Endothelial cell (in vitro differentiated cells): Measurements from ENCODE around the gene LMO3. TPM values are rescaled to one million over a fixed set of nuclear protein-coding genes. Genes with fewer than 3 reads are reported as not detected.

Experiments used
- DNase-seq: peaks from one replicate; pipeline ENCODE4 v3.0.0; 2021; ENCODE audit warnings: low spot score
- H3K27ac Mint-ChIP-seq: one replicate; pipeline ENCODE4 v1.8.0; 2021; ENCODE audit warnings: mixed read lengths, inconsistent platforms; ENCODE audit not compliant: unreplicated experiment
- H3K27me3 Mint-ChIP-seq: one replicate; pipeline ENCODE4 v1.8.0; 2021; ENCODE audit warnings: mild to moderate bottlenecking, moderate library complexity, mixed read lengths, inconsistent platforms; ENCODE audit not compliant: unreplicated experiment
- H3K36me3 Mint-ChIP-seq: one replicate; pipeline ENCODE4 v1.8.0; 2021; ENCODE audit warnings: mild to moderate bottlenecking, low read depth, mixed read lengths, inconsistent platforms; ENCODE audit not compliant: unreplicated experiment
- H3K4me1 Mint-ChIP-seq: one replicate; pipeline ENCODE4 v1.8.0; 2021; ENCODE audit warnings: mild to moderate bottlenecking, mixed read lengths, inconsistent platforms; ENCODE audit not compliant: unreplicated experiment
- H3K4me3 Mint-ChIP-seq: one replicate; pipeline ENCODE4 v1.8.0; 2021; ENCODE audit warnings: mild to moderate bottlenecking, mixed read lengths, inconsistent platforms; ENCODE audit not compliant: unreplicated experiment
- H3K9me3 Mint-ChIP-seq: one replicate; pipeline ENCODE4 v1.8.0; 2021; ENCODE audit warnings: mixed read lengths, inconsistent platforms; ENCODE audit not compliant: unreplicated experiment
- total RNA-seq: library from RNA; stranded (reverse); fragmentation: NEBNext Ultra II Directional; extraction: Animal tissue kit (Norgen Biotek cat#: 25700); gene quantifications from one replicate; pipeline ENCODE4 v1.2.1, GENCODE V29; 2021; ENCODE audit not compliant: unreplicated experiment
- TF ChIP-seq, protein P1 (sequence below): fragments of 200-600 bp; sonication (generic); IDR thresholded peaks from one replicate; pipeline ENCODE4 v1.5.0; 2021; ENCODE audit warnings: antibody characterized with exemption; ENCODE audit not compliant: unreplicated experiment

LMO3 gene
- total RNA-seq, 1 donor from 2014 or later: not detected

DNA sequence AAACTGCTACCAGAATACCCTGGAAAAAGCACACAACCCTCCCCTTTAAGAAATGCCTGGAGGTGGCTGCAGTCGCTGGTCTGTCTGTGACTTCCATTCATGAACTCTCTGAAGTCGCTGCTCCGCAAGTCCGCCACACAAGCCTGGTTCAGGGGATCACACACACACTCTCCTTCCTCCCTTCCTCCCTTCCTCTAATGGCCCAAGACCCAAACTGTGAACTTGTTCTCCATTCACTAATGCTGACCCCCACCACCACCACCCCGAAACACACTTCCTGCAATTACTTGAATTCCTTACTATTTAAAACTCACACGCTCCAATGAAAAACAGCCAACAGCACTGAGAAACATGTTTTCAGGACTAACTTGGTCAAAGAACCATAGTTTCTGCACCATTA lies 1.0 kb upstream of the LMO3 start:
- TF ChIP-seq, protein P1, sequence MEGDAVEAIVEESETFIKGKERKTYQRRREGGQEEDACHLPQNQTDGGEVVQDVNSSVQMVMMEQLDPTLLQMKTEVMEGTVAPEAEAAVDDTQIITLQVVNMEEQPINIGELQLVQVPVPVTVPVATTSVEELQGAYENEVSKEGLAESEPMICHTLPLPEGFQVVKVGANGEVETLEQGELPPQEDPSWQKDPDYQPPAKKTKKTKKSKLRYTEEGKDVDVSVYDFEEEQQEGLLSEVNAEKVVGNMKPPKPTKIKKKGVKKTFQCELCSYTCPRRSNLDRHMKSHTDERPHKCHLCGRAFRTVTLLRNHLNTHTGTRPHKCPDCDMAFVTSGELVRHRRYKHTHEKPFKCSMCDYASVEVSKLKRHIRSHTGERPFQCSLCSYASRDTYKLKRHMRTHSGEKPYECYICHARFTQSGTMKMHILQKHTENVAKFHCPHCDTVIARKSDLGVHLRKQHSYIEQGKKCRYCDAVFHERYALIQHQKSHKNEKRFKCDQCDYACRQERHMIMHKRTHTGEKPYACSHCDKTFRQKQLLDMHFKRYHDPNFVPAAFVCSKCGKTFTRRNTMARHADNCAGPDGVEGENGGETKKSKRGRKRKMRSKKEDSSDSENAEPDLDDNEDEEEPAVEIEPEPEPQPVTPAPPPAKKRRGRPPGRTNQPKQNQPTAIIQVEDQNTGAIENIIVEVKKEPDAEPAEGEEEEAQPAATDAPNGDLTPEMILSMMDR: no peak

DNA sequence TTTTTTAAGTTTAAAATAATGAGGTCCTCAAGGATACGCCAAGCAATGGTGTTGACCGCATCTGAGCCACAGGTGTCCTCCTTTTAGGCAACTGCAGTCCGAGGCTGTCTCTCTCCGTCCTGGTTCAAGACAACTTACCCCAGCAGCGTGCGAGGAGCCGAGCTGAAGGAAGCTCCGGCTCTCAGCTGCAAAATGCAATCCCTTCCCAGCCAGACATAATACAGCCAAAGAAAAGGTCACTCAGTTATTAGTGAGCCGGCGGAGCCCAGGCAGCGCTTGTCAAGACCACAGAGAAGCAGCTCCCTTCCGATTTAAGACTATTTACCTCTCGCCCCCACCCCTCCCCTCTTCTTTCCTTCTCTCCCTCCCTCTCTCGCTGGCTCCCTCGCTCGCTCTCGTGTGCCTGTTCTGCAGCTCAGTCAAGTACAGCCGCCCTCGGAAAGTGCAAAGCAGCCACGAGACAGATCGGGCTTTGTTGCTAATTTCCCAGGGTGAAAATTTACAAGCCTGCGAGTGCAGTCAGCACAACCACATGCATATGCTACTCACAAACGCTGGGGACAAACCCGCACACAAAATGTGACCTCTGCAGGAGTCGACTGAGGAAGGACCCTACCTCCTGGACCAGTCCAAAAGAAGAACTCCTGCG lies 363 bp upstream of the LMO3 start:
- Mint-ChIP-seq H3K4me3 (peak overlapping the region; percentile 90), H3K27ac (no peak overlapping the region), H3K36me3 (no peaks in the 10 kb centered on the region), H3K4me1 (peaks cover 37% of the 10 kb centered on the region), H3K27me3 (peaks cover 7% of the 10 kb centered on the region), H3K9me3 (no peaks in the 10 kb centered on the region)
- no peak for DNase-seq
- TF ChIP-seq, protein P1: no peak

More for the DNA sequence above, 1.0 kb upstream of the LMO3 start:
- Mint-ChIP-seq H3K36me3 (no peaks in the 10 kb centered on the region), H3K4me1 (peaks cover 37% of the 10 kb centered on the region), H3K27me3 (peaks cover 7% of the 10 kb centered on the region), H3K27ac (no peak overlapping the region), H3K4me3 (peak overlapping the region; percentile 90), H3K9me3 (no peaks in the 10 kb centered on the region)
- DNase-seq: no peak

GRCh38 chr12:16605642-16606116 lies 283 bp downstream of the LMO3 start:
- no peaks in the 10 kb centered on the region for H3K36me3 Mint-ChIP-seq
- H3K27ac Mint-ChIP-seq: no peak overlapping the region
- H3K9me3 Mint-ChIP-seq: no peaks in the 10 kb centered on the region
- peaks cover 7% of the 10 kb centered on the region for H3K27me3 Mint-ChIP-seq
- H3K4me1 Mint-ChIP-seq: peaks cover 35% of the 10 kb centered on the region
- H3K4me3 Mint-ChIP-seq: peak overlapping the region; percentile 90
- DNase-seq: no peak
- TF ChIP-seq, protein P1: no peak

DNA sequence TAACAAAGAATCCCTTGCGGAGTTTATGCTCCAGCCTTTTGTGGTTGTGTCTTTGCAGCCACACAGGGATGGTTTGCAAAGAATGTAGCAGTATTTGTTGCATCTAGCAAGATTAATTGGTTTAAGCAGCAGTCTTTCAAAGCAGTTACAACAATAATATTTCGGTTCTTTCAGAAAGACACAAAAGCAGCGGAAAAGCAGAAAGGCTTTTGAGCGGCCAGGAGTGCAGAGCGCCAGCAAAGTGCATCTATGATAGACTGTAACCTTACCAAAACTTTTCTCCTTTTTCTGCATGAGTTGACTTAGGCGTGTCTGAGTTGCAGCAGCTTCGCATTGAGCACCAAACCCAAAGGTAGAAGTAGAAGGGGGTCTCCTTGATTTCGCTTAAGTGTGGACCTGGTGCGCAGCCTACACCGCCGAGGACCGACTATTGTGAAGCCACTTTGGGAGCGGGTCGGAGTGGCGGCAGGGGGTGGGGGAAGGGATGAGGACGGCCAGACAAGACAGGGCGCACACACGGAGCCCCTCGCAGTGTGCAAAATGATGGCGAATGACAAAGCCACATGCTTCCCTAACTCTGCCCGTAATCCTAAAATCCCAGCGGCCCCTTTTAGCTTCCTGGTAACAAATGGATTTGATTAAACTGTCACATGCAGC lies 1.2 kb downstream of the LMO3 start:
- H3K27me3 Mint-ChIP-seq: peaks cover 7% of the 10 kb centered on the region
- peaks cover 25% of the 10 kb centered on the region for H3K4me1 Mint-ChIP-seq
- H3K36me3 Mint-ChIP-seq: no peaks in the 10 kb centered on the region
- DNase-seq: no peak
- H3K4me3 Mint-ChIP-seq: peak overlapping the region; percentile 68
- H3K9me3 Mint-ChIP-seq: no peaks in the 10 kb centered on the region
- TF ChIP-seq, protein P1: no peak
- no peak overlapping the region for H3K27ac Mint-ChIP-seq
